ENCODE results near the gene DENND6A.

DENND6A gene

GRCh38 chr3:57659806-57660439, 33.0 kb downstream of the DENND6A start:
- peak; percentile 13 for TF ChIP-seq CTCF (IDR thresholded peaks at IDR 0.05; ENCODE audit: insufficient read depth, low read depth, low read length, missing control alignments)
- no peak overlapping the region for H3K4me3 ChIP-seq (ENCODE audit: low read length)
- peak; percentile 83 for DNase-seq (ENCODE audit: low read depth)

- peak; percentile 70 for DNase-seq (ENCODE audit: low read depth)
- no peak overlapping the region for H3K4me3 ChIP-seq (ENCODE audit: low read length)
- TF ChIP-seq CTCF (IDR thresholded peaks at IDR 0.05; ENCODE audit: insufficient read depth, low read depth, low read length, missing control alignments) = no peak
Measured at GRCh38 chr3:57659004-57659673, 33.7 kb downstream of the DENND6A start.

DNA sequence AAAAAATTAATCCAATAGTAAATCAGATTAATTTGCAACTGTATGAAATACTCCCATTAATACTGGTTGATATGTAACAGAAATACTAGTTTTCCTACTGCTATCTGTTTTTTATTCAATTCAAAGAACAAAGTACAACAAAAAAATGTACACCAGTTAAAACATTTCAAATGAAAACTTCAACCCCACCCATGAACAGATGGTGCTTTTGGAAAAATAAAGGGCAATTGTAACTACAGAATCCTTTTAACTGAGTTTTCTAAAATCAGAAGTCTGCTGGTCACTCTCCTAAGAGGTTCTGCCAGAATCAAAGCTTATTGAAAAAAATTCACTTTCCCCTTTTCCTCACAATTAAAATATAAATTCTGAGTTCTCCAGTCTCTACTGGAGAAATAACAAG, 34.3 kb downstream of the DENND6A start:
- H3K4me3 ChIP-seq (ENCODE audit: low read length) = no peak overlapping the region
- no peak for TF ChIP-seq CTCF (IDR thresholded peaks at IDR 0.05; ENCODE audit: insufficient read depth, low read depth, low read length, missing control alignments)
- no peak for DNase-seq (ENCODE audit: low read depth)

DNA sequence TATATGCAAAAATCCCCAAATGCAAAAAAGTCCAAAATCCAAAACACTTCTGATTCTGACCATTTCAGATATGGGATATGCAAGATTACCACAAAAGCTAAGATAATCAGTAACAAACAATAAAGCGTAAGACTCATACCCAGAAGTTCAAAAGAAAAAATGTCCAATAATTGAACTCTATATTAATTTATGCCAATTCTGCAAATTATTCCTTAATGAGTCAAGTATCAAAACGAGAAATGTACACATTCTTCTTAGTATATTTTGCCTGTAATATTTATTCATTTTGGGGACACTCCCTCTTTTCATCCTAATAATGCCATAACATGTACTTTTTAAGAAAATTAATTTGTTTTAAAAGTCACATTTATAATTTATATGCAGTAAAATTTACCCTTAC, 37.1 kb downstream of the DENND6A start:
- no peak for TF ChIP-seq CTCF (IDR thresholded peaks at IDR 0.05; ENCODE audit: insufficient read depth, low read depth, low read length, missing control alignments)
- H3K4me3 ChIP-seq (ENCODE audit: low read length) = no peak overlapping the region
- no peak for DNase-seq (ENCODE audit: low read depth)

DNA sequence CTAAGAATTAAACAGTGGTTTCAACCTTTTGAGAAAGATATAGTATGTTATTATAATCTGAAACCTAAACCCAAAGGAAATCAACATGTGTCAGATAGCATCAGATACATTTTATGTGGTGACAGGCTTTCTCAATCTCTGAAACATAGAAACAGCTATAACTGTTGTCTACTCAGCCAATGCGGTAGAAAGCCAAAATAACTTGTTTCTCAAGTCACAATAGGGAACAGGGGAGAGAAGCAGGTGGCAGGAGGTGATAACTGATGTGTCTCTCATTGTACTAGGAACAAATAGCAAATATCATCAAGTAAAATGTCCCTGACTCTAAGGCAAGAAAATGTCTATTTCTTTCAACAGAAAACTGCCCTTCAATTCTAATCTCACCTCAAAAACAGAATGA, 38.6 kb downstream of the DENND6A start:
- no peak for TF ChIP-seq CTCF (IDR thresholded peaks at IDR 0.05; ENCODE audit: insufficient read depth, low read depth, low read length, missing control alignments)
- no peak for DNase-seq (ENCODE audit: low read depth)

DNA sequence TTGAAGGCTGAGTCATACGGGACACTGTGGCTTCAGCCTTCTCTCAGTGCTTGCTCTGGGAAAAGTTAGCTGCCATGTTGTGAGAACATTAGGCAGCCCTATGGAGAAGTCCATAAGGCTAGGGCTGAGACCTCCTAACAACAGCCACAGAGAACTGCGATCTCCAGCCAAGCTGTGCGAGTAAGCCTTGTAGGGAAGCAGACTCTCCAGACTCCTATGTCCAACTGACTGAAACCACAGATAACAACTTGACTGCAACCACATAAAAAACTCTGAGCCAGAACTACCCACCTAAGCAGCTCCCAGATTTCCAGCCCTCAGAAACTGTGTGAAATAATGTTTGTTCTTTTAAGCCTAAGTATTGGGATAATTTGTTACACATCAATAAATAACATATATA, 40.7 kb downstream of the DENND6A start:
- H3K4me3 ChIP-seq (ENCODE audit: low read length) = no peak overlapping the region
- DNase-seq (ENCODE audit: low read depth) = no peak
- no peak for TF ChIP-seq CTCF (IDR thresholded peaks at IDR 0.05; ENCODE audit: insufficient read depth, low read depth, low read length, missing control alignments)

More for the DNA sequence above, 38.6 kb downstream of the DENND6A start:
- no peak overlapping the region for H3K4me3 ChIP-seq (ENCODE audit: low read length)

All from epithelial cell of esophagus (primary cell).